Measurements from ENCODE around the gene EIF5A.

EIF5A gene

GRCh38 chr17:7346761-7347614, 39.6 kb downstream of the EIF5A start:
- TF ChIP-seq GATA2 (IDR thresholded peaks at IDR 0.05; ENCODE audit: low read depth, low read length) (no peak), GATA3 (IDR thresholded peaks at IDR 0.05; ENCODE audit: low read depth, low read length) (no peak)

DNA sequence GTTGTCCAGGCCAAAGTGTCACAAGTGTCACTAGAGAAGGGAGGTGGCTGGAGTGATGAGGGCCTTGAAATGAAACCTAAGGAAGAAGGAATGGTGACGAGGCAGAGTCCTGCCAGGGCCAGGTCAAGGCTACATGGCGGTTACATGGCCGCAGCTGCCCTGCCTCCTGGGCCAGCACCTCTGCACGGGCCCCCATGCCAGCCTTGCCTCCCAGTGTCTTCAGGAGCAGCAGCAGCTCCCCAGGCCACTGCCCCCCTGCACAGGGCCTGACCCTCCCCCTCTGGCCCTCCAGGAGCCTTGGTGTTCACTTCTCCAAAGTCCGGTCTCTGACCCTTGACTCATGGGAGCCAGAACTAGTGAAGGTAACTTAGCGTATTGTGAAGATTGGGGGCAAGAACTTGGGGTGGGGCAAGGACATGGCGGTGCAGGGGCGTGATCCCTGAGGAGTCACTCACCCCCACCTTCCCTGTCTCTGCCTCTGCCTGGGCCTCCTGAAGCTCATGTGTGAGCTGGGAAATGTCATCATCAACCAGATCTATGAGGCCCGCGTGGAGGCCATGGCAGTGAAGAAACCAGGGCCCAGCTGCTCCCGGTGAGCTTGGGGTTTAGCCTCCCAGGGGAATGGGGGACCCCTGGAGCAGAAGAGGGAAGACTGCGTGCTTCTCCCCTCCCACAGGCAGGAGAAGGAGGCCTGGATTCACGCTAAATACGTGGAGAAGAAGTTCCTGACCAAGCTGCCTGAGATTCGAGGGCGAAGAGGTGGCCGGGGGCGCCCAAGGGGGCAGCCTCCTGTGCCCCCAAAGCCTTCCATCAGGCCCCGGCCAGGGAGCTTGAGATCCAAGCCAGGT, 40.4 kb downstream of the EIF5A start:
- TF ChIP-seq GATA2 (IDR thresholded peaks at IDR 0.05; ENCODE audit: low read depth, low read length) (no peak), GATA3 (IDR thresholded peaks at IDR 0.05; ENCODE audit: low read depth, low read length) (no peak)

DNA sequence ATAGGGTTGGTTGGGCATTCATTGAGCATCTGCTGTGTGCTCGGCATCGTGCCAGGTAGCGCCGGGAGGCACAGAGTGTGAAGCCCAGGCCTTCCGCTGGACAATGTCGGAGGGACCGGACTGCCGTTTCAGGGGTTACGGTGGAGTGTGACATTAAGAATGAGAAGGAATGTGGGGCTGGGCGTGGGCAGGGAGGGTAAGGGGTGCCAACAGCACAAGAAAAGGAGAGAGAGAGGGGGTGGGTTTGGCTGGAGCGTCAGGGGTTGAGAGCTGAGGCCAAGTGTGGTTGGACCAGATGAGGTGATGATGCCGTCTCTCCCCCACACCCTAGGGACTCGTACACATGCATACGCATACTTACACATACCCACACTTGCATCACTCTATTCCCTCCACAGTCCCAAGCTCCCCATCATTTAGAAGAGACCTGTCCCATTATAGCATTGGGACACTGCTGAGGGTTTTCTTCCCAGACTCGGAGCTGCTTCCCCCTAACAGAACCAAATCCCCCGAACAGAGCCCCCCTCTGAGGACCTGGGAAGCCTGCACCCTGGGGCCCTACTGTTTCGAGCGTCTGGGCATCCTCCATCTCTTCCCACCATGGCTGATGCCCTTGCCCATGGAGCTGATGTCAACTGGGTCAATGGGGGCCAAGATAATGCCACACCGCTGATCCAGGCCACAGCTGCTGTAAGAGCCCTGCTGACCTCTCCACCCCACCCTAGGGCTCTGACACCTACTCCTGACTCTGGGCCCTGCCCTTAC, 41.2 kb downstream of the EIF5A start:
- TF ChIP-seq GATA2 (IDR thresholded peaks at IDR 0.05; ENCODE audit: low read depth, low read length): no peak
- TF ChIP-seq GATA3 (IDR thresholded peaks at IDR 0.05; ENCODE audit: low read depth, low read length): no peak

- TF ChIP-seq GATA3 (IDR thresholded peaks at IDR 0.05; ENCODE audit: low read depth, low read length) (no peak), GATA2 (IDR thresholded peaks at IDR 0.05; ENCODE audit: low read depth, low read length) (no peak)
These were observed 44.5 kb downstream of the EIF5A start, which contains the start of gene KCTD11 for GRCh38 chr17:7351665-7352502. TSS of gene KCTD11 (plus strand) at chr17:7352162.

- TF ChIP-seq GATA2 (IDR thresholded peaks at IDR 0.05; ENCODE audit: low read depth, low read length) (no peak), GATA3 (IDR thresholded peaks at IDR 0.05; ENCODE audit: low read depth, low read length) (no peak)
These were observed 45.1 kb downstream of the EIF5A start for GRCh38 chr17:7352503-7352889.

DNA sequence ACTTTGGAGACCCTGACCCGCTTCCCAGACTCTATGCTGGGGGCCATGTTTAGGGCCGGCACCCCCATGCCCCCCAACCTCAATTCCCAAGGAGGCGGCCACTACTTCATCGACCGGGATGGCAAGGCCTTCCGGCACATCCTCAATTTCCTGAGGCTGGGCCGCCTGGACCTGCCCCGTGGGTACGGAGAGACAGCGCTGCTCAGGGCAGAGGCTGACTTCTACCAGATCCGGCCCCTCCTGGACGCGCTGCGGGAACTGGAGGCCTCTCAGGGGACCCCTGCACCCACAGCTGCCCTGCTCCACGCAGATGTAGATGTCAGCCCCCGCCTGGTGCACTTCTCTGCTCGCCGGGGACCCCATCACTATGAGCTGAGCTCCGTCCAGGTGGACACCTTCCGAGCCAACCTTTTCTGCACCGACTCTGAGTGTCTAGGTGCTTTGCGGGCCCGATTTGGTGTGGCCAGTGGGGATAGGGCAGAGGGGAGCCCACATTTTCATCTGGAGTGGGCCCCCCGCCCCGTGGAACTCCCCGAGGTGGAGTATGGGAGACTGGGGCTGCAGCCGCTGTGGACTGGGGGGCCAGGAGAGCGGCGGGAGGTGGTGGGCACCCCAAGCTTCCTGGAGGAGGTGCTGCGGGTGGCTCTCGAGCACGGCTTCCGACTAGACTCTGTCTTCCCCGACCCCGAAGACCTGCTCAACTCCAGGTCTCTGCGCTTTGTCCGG, 45.6 kb downstream of the EIF5A start:
- TF ChIP-seq GATA3 (IDR thresholded peaks at IDR 0.05; ENCODE audit: low read depth, low read length): no peak
- no peak for TF ChIP-seq GATA2 (IDR thresholded peaks at IDR 0.05; ENCODE audit: low read depth, low read length)

- TF ChIP-seq GATA3 (IDR thresholded peaks at IDR 0.05; ENCODE audit: low read depth, low read length) (no peak), GATA2 (IDR thresholded peaks at IDR 0.05; ENCODE audit: low read depth, low read length) (no peak)
These were observed 46.9 kb downstream of the EIF5A start for GRCh38 chr17:7354262-7354843.

DNA sequence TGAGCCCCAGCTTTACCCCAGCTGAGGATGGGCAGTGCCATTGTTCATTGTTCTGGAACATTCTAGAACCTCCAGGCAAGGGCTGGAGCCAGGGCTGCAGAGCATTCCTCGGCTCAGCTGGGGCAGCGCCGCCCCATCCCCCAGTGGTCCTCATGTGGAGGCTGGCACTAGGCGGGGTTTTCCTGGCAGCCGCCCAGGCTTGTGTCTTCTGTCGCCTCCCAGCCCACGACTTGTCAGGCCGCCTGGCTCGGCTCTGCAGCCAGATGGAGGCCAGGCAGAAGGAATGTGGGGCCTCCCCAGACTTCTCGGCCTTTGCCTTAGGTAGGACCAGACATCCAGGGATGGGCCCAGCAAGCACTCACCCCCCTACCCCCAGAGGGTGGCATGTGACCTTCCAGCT, 47.6 kb downstream of the EIF5A start, which contains the start of gene TMEM95:
Gene TMEM95 (plus strand): TSS at position 104 of the 400 bp plus-strand sequence. CDS start 49 bp downstream, at position 153.
- TF ChIP-seq GATA2 (IDR thresholded peaks at IDR 0.05; ENCODE audit: low read depth, low read length) (no peak), GATA3 (IDR thresholded peaks at IDR 0.05; ENCODE audit: low read depth, low read length) (no peak)

DNA sequence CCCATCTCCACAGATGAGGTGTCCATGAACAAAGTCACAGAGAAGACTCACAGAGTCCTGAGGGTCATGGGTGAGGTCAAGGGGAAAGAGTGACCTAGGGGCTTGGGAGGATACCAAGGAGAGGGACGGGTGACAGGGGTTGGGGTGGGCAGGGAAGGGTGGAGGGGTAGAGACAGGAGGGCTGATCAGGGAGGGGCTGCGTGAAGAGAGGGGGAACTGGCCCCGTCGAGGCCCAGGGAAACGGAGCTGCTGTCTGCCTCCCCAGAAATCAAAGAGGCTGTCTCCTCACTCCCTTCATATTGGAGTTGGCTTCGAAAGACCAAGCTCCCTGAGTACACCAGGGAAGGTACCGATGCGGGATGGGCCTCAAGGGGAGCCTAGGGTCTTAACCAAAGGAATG, 48.1 kb downstream of the EIF5A start:
- TF ChIP-seq GATA2 (IDR thresholded peaks at IDR 0.05; ENCODE audit: low read depth, low read length) (no peak), GATA3 (IDR thresholded peaks at IDR 0.05; ENCODE audit: low read depth, low read length) (no peak)

DNA sequence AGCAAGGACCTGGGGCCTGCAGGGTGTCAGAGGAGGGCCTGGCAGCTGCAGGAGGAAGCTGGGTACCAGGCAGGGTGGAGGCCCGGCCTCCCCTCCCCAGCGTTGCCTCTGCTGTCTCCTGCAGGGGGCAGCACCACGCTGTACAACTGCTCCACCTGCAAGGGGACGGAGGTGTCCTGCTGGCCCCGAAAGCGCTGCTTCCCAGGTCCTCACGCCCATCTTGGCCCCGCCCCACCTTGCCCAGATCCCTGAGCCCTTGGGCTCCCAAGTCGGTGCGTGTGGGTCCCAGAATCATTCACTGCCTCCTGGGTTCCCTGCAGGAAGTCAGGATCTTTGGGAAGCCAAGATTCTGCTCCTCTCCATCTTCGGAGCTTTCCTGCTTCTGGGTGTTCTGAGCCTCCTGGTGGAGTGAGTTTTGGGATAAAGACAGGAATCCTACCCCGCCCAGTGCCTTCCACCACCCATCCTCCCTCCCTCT, 48.7 kb downstream of the EIF5A start:
- TF ChIP-seq GATA2 (IDR thresholded peaks at IDR 0.05; ENCODE audit: low read depth, low read length): no peak
- no peak for TF ChIP-seq GATA3 (IDR thresholded peaks at IDR 0.05; ENCODE audit: low read depth, low read length)

DNA sequence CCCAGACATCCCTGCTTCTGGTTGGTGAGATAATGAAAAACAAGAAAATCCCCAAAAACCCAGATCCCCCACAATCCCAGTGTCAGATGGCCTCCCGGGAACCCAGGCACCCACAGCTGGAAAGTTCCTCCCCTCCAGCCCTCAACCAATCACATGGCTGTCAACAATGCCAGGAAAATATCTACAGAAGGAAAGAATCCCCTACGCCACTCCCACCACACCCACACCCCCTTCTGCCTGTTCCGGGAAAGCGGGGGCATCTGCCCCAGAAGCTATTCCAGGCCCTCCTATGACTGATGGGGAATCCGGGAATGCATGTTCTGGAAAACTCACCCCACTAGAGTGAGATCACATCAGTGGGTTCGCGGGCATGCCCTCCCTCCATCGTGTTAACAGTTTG, 49.3 kb downstream of the EIF5A start:
- no peak for TF ChIP-seq GATA3 (IDR thresholded peaks at IDR 0.05; ENCODE audit: low read depth, low read length)
- no peak for TF ChIP-seq GATA2 (IDR thresholded peaks at IDR 0.05; ENCODE audit: low read depth, low read length)

DNA sequence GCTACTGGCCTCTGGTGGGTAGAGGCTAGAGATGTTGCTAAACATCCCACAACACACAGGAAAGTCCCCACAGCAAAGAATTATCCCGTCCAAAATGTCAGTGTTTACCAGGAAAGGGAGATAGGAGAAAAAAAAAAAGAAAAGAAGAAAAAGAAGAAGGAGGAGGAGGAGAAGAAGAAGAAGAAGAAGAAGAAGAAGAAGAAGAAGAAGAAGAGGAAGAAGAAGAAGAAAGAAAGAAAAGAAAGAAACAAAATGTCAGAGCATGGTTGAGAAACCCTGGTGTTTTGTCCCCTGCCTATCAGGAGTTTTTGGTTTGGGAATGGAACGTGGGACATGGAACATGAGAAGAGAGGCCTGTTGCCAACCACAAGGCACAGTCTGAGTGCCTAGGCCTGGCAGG, 50.0 kb downstream of the EIF5A start:
- TF ChIP-seq GATA3 (IDR thresholded peaks at IDR 0.05; ENCODE audit: low read depth, low read length): no peak
- no peak for TF ChIP-seq GATA2 (IDR thresholded peaks at IDR 0.05; ENCODE audit: low read depth, low read length)
